Ishikawa (cell line): ENCODE data around the gene SPATA9.

ENCODE experiments used
- EGR1 ChIP-seq: IDR thresholded peaks from 2 replicates; pipeline ENCODE4 v1.6.1; 2012
- EP300 ChIP-seq: IDR thresholded peaks from 2 replicates; pipeline ENCODE4 v1.6.1; 2012; ENCODE audit warnings: borderline replicate concordance
- FOXM1 ChIP-seq: IDR thresholded peaks from 2 replicates; pipeline ENCODE4 v1.6.1; 2012; ENCODE audit warnings: low read depth, borderline replicate concordance
- NFIC ChIP-seq: IDR thresholded peaks from 2 replicates; pipeline ENCODE4 v1.6.1; 2012
- RAD21 ChIP-seq: IDR thresholded peaks from 2 replicates; pipeline ENCODE4 v1.6.1; 2012; ENCODE audit warnings: low read depth
- TAF1 ChIP-seq: IDR thresholded peaks from 2 replicates; pipeline ENCODE4 v1.6.1; 2012; ENCODE audit warnings: low read depth, mild to moderate bottlenecking
- TCF12 ChIP-seq: IDR thresholded peaks from 2 replicates; pipeline ENCODE4 v1.6.1; 2012; ENCODE audit warnings: low read depth
- YY1 ChIP-seq: IDR thresholded peaks from 2 replicates; pipeline ENCODE4 v1.6.1; 2012; ENCODE audit warnings: low read depth
- ZBTB7A ChIP-seq: IDR thresholded peaks from 2 replicates; pipeline ENCODE4 v1.6.1; 2012; ENCODE audit warnings: low read depth
- TF ChIP-seq, protein P1 (sequence below): IDR thresholded peaks from 2 replicates; pipeline ENCODE4 v1.6.1; 2012

DNA sequence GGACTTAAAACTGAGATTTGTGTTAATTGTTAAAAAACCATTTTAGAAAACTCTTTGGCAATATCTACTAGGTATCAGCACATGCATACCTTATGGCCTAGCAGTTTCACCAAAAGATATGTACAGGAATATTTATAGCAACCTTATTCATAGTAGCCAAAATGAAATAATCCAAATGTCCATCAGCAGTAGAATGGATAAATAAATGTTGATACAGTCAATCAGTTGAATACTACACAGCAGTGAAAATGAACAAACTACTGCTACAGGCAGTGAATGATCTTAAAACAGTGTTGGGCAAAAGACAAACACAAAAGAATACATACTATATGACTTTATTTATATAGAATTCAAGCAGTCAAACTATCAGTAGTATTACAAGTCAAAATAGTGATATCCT lies 19.8 kb downstream of the SPATA9 start:
- TF ChIP-seq NFIC, result no peak
- TF ChIP-seq RAD21, result no peak
- no peak for TF ChIP-seq EP300
- no peak for TF ChIP-seq FOXM1
- no peak for TF ChIP-seq EGR1
- no peak for TF ChIP-seq ZBTB7A
- TF ChIP-seq TAF1, result no peak
- TF ChIP-seq YY1, result no peak
- TF ChIP-seq TCF12, result no peak
- TF ChIP-seq, protein P1, sequence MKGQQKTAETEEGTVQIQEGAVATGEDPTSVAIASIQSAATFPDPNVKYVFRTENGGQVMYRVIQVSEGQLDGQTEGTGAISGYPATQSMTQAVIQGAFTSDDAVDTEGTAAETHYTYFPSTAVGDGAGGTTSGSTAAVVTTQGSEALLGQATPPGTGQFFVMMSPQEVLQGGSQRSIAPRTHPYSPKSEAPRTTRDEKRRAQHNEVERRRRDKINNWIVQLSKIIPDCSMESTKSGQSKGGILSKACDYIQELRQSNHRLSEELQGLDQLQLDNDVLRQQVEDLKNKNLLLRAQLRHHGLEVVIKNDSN, result no peak
